Activated B cell treated with CpG ODN at 0.5 μM for 24 hours (primary cell): Measurements from ENCODE around the gene PAM. TPM values are rescaled to one million over a fixed set of nuclear protein-coding genes. Genes with fewer than 3 reads are reported as not detected.

ENCODE experiments used
- ATAC-seq: fragments of 200-7000 bp; cut with Tn5 transposase; one replicate; pipeline ENCODE4 v1.10.0; 2021; ENCODE audit warnings: low read depth, mild to moderate bottlenecking, moderate library complexity
- CTCF ChIA-PET: fragments of 350-600 bp; sonication (Branson Sonifier 250); formaldehyde crosslinking; loops from one replicate; lab custom pipeline; 2021; ENCODE audit warnings: antibody characterized with exemption; lab: Charles Lee
- POLR2A ChIA-PET: fragments of 350-600 bp; sonication (Branson Sonifier 250); formaldehyde crosslinking; loops from one replicate; lab custom pipeline; 2021; ENCODE audit warnings: antibody characterized with exemption; lab: Charles Lee
- DNase-seq: peaks from one replicate; pipeline ENCODE4 v3.0.0; 2022
- H3K27ac Mint-ChIP-seq: one replicate; pipeline ENCODE4 v1.8.0; 2020; ENCODE audit warnings: mixed read lengths
- H3K27me3 Mint-ChIP-seq: one replicate; pipeline ENCODE4 v1.8.0; 2021; ENCODE audit warnings: mixed read lengths
- H3K36me3 Mint-ChIP-seq: one replicate; pipeline ENCODE4 v1.8.0; 2021; ENCODE audit warnings: low read depth, mixed read lengths
- H3K4me1 Mint-ChIP-seq: one replicate; pipeline ENCODE4 v1.8.0; 2021; ENCODE audit warnings: mixed read lengths
- H3K4me3 Mint-ChIP-seq: one replicate; pipeline ENCODE4 v1.8.0; 2020; ENCODE audit warnings: mild to moderate bottlenecking, mixed read lengths
- H3K9me3 Mint-ChIP-seq: one replicate; pipeline ENCODE4 v1.8.0; 2020; ENCODE audit warnings: mixed read lengths
- intact Hi-C: fragments of 100-400 bp; cut with micrococcal nuclease; formaldehyde crosslinking; loops from one replicate; pipeline ENCODE4 v1.15.1; 2024
- total RNA-seq: library from RNA; stranded (reverse); gene quantifications from 2 replicates; pipeline ENCODE4 v1.2.3, GENCODE V29; 2022
- TF ChIP-seq, protein P1 (sequence below): fragments of 200-600 bp; IDR thresholded peaks from one replicate; pipeline ENCODE4 v1.8.0; 2022; ENCODE audit warnings: antibody characterized with exemption, mild to moderate bottlenecking

The PAM gene
- total RNA-seq, 1 donor from 2014 or later = 19.0 TPM

DNA sequence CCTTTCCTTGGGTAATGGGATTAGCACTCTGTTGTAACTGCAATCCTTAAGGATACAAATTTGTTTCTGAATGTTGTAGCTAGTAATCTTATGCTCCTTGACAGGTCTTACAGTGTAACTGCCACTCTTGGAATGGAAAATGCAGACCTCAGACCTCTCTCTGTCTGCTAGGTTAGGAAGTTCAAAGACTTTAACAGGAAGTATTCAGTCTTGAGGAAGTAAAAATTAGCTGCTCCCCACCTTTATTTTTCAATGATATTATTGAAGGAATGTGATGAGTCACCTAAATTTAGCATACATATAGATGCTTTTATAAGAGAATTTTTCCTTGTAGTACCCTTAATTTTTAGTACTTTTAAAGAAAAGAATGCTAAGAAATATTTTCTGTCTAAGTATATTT, 71.5 kb downstream of the PAM start:
- Mint-ChIP-seq H3K9me3 (no peaks in the 10 kb centered on the region), H3K4me3 (no peak overlapping the region), H3K4me1 (no peaks in the 10 kb centered on the region), H3K27me3 (no peaks in the 10 kb centered on the region), H3K36me3 (no peaks in the 10 kb centered on the region), H3K27ac (no peak overlapping the region)
- CTCF ChIA-PET = no interaction called here
- ATAC-seq = no peak
- no peak for DNase-seq
- intact Hi-C loops = no loop called here
- TF ChIP-seq, protein P1, sequence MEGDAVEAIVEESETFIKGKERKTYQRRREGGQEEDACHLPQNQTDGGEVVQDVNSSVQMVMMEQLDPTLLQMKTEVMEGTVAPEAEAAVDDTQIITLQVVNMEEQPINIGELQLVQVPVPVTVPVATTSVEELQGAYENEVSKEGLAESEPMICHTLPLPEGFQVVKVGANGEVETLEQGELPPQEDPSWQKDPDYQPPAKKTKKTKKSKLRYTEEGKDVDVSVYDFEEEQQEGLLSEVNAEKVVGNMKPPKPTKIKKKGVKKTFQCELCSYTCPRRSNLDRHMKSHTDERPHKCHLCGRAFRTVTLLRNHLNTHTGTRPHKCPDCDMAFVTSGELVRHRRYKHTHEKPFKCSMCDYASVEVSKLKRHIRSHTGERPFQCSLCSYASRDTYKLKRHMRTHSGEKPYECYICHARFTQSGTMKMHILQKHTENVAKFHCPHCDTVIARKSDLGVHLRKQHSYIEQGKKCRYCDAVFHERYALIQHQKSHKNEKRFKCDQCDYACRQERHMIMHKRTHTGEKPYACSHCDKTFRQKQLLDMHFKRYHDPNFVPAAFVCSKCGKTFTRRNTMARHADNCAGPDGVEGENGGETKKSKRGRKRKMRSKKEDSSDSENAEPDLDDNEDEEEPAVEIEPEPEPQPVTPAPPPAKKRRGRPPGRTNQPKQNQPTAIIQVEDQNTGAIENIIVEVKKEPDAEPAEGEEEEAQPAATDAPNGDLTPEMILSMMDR = no peak
- POLR2A ChIA-PET = no interaction called here

DNA sequence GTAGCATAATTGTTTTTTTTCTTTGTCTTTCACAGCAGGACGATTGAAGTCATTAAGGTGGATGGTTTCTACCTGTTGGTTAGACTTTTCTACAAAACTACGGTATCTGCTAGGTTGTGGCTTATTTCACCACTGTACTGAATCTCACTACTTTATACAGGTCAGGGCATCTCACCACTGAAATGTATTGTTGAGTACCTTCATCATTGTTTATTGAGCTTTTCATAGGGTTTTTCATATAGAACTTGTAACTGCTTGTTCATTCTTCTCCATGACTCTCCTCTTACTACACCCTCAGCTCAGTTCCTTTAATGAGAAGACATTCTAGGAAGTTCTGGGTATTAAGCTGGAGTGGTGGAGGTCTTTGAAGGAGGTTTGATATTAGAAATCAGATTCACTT, 75.1 kb downstream of the PAM start:
- intact Hi-C loops = no loop called here
- ChIA-PET CTCF (no interaction called here), POLR2A (no interaction called here)
- TF ChIP-seq, protein P1 = no peak
- Mint-ChIP-seq H3K4me3 (no peak overlapping the region), H3K9me3 (no peaks in the 10 kb centered on the region), H3K4me1 (no peaks in the 10 kb centered on the region), H3K36me3 (no peaks in the 10 kb centered on the region), H3K27me3 (no peaks in the 10 kb centered on the region), H3K27ac (no peak overlapping the region)
- ATAC-seq (no peak), DNase-seq (no peak)

DNA sequence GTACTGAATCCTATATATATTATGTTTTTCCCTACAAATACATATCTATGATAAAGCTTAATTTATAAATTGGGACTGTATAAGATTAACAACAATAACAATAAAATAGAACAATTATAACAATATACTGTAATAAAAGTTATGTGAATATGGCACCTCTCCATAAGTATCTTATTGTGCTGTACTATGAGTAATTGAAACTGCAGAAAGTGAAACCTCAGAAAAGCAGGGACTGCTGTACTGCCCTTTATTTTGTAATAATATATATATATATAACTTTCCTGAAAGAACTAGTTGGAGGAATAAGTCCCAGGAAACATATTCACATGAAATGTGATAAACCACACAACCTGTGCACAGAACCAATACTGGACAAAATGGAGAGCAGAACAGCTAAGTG, 77.3 kb downstream of the PAM start:
- intact Hi-C loops = loop anchor here (2.0 kb wide), 1 partner anchor 16 kb away; no protein-coding TSS in a partner anchor
- Mint-ChIP-seq H3K27ac (no peak overlapping the region), H3K4me3 (no peak overlapping the region), H3K4me1 (no peaks in the 10 kb centered on the region), H3K27me3 (peaks cover 2% of the 10 kb centered on the region), H3K36me3 (no peaks in the 10 kb centered on the region), H3K9me3 (no peaks in the 10 kb centered on the region)
- ATAC-seq (no peak), DNase-seq (no peak)
- TF ChIP-seq, protein P1 = no peak
- ChIA-PET CTCF (interaction anchor here (1.5 kb wide), 1 partner anchor 50 kb away, joined by 3 read pairs; no protein-coding TSS in a partner anchor), POLR2A (no interaction called here)

DNA sequence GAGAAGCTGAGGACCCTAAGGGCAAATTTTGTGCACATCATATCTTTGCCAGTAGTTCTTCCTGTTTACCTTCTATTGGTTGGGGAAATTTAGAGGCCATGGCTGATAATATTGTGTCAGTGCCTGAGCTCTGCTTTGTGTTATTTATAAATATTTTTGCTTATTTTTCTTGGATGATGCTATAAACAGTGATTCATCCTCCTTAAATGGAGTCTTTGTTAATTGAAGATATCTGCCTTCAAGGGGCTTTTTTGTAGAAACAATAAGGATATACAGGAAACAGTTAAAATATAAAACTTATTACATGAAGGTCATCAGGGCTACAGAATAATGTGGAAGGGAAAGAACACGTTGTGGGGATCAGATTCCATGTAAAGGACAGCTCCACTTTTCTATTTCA, 78.0 kb downstream of the PAM start:
- Mint-ChIP-seq H3K9me3 (no peaks in the 10 kb centered on the region), H3K4me3 (no peak overlapping the region), H3K27me3 (peaks cover 2% of the 10 kb centered on the region), H3K4me1 (no peaks in the 10 kb centered on the region), H3K36me3 (no peaks in the 10 kb centered on the region), H3K27ac (no peak overlapping the region)
- ATAC-seq (no peak), DNase-seq (no peak)
- TF ChIP-seq, protein P1 = no peak
- CTCF ChIA-PET = no interaction called here
- intact Hi-C loops = loop anchor here (2.0 kb wide), 1 partner anchor 16 kb away; no protein-coding TSS in a partner anchor
- POLR2A ChIA-PET = interaction anchor here (0.6 kb wide), 1 partner anchor 24 kb away, joined by 3 read pairs; no protein-coding TSS in a partner anchor

DNA sequence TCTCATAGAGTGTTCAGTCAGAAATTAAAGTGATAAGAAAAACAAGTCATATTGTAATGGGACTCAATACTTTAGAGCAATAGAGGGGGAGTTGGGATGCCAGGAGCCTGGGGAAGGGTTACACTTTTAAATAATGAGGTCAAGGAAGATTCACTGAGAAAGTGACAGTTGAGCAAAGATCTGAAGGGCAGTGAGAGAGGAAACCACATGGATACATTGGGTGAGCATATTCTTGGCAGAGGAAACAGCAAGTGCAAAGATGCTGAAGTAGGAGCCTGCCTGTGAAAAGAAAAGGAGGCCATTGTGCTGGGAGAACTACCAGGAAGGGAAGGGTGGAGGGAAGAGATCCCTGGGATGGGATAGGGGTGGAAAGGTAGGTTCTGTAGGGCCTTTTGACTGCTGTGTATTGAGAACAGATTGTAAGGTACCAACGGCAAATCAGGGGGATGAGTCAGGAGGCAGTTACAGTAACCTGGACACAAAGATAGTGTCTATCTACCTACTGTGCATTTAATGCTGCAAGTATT, 79.4 kb downstream of the PAM start:
- intact Hi-C loops = no loop called here
- no peaks in the 10 kb centered on the region for H3K9me3 Mint-ChIP-seq
- DNase-seq (no peak), ATAC-seq (no peak)
- CTCF ChIA-PET = no interaction called here
- POLR2A ChIA-PET = no interaction called here
- no peak overlapping the region for H3K27ac Mint-ChIP-seq
- peaks cover 2% of the 10 kb centered on the region for H3K27me3 Mint-ChIP-seq
- no peaks in the 10 kb centered on the region for H3K4me1 Mint-ChIP-seq
- TF ChIP-seq, protein P1 = no peak
- no peaks in the 10 kb centered on the region for H3K36me3 Mint-ChIP-seq
- no peak overlapping the region for H3K4me3 Mint-ChIP-seq
